B cell (primary cell): ENCODE results near the gene DHX35. TPM values are rescaled to one million over a fixed set of nuclear protein-coding genes. Genes with fewer than 3 reads are reported as not detected.

Experiments
- ATAC-seq: fragments of 200-7000 bp; cut with Tn5 transposase; one replicate; pipeline ENCODE4 v1.10.0; 2021; ENCODE audit warnings: low read depth, mild to moderate bottlenecking, moderate number of reproducible peaks, moderate library complexity
- CTCF ChIA-PET: fragments of 350-600 bp; sonication (Branson Sonifier 250); formaldehyde crosslinking; loops from one replicate; lab custom pipeline; 2021; ENCODE audit warnings: antibody characterized with exemption, inconsistent platforms; lab: Charles Lee
- POLR2A ChIA-PET: fragments of 350-600 bp; sonication (Branson Sonifier 250); formaldehyde crosslinking; loops from one replicate; lab custom pipeline; 2021; ENCODE audit warnings: antibody characterized with exemption; lab: Charles Lee
- DNase-seq: peaks from one replicate; pipeline ENCODE4 v3.0.0; 2013
- H2AFZ ChIP-seq: 2 replicates; pipeline ENCODE4 v1.6.1; 2012; ENCODE audit warnings: mild to moderate bottlenecking, low read depth, low read length; ENCODE audit not compliant: insufficient read depth, poor library complexity, severe bottlenecking
- H3K27ac ChIP-seq, 2 donors: 1 replicate in 1 of 2; 2 replicates in 1 of 2; pipeline ENCODE4 v1.5.1; 2012 to 2013; ENCODE audit warnings: low read length in 2 of 2, mild to moderate bottlenecking in 2 of 2, moderate library complexity in 1 of 2
- H3K27me3 ChIP-seq, 4 experiments: fragments of 200-600 bp in 1 of 4; sonication (generic) in 1 of 4; replicated peaks in 1 of 4; 1 replicate in 2 of 4; 2 replicates in 2 of 4; pipeline versions ENCODE4 v1.6.1 to v1.7.0; 2013 to 2016; ENCODE audit warnings: low read length in 3 of 4, mild to moderate bottlenecking in 2 of 4, mixed read lengths in 1 of 4, moderate library complexity in 1 of 4; ENCODE audit not compliant: insufficient read depth in 4 of 4, control insufficient read depth in 3 of 4; ENCODE audit errors: control extremely low read depth in 1 of 4
- H3K36me3 ChIP-seq, 2 experiments: replicated peaks in 1 of 2; 1 replicate in 1 of 2; 2 replicates in 1 of 2; pipeline versions ENCODE4 v1.6.1 to v1.7.1; 2013; ENCODE audit warnings: low read length in 1 of 2; ENCODE audit not compliant: insufficient read depth in 2 of 2, control insufficient read depth in 1 of 2; ENCODE audit errors: control extremely low read depth in 1 of 2, extremely low read depth in 1 of 2
- H3K4me1 ChIP-seq, 2 donors: fragments of 200-600 bp in 1 of 2; sonication (generic) in 1 of 2; 1 replicate in 1 of 2; 2 replicates in 1 of 2; pipeline versions ENCODE4 v1.5.1 to v1.6.1; 2013 to 2017; ENCODE audit warnings: low read length in 2 of 2; ENCODE audit not compliant: control insufficient read depth in 2 of 2, insufficient read depth in 2 of 2
- H3K4me2 ChIP-seq: replicated peaks from 2 replicates; pipeline ENCODE3; 2012; ENCODE audit warnings: mild to moderate bottlenecking, low read depth, low read length; ENCODE audit not compliant: poor library complexity, severe bottlenecking
- H3K4me3 ChIP-seq, 5 experiments: fragments of 200-600 bp in 1 of 5; sonication (generic) in 1 of 5; 1 replicate in 3 of 5; 2 replicates in 2 of 5; pipeline versions ENCODE4 v1.5.1 to v1.7.0; 2011 to 2016; ENCODE audit warnings: low read length in 4 of 5, mild to moderate bottlenecking in 4 of 5, low read depth in 2 of 5, control low read depth in 1 of 5, moderate library complexity in 1 of 5; ENCODE audit not compliant: insufficient read depth in 1 of 5; ENCODE audit errors: control extremely low read depth in 1 of 5, extremely low read depth in 1 of 5
- H3K79me2 ChIP-seq: fragments of 200-600 bp; sonication (generic); one replicate; pipeline ENCODE4 v1.6.0; 2016; ENCODE audit warnings: low read length; ENCODE audit not compliant: control insufficient read depth, insufficient read depth
- H3K9ac ChIP-seq: fragments of 200-600 bp; sonication (generic); 2 replicates; pipeline ENCODE4 v1.6.1; 2017; ENCODE audit warnings: mild to moderate bottlenecking, low read length, moderate library complexity
- H3K9me3 ChIP-seq, 3 donors: one replicate each; pipeline versions ENCODE4 v1.6.1 to v1.7.1; 2013; ENCODE audit warnings: low read length in 2 of 3; ENCODE audit not compliant: control insufficient read depth in 2 of 3, insufficient read depth in 1 of 3; ENCODE audit errors: control extremely low read depth in 1 of 3
- H4K20me1 ChIP-seq: 2 replicates; pipeline ENCODE4 v1.6.0; 2012; ENCODE audit warnings: mild to moderate bottlenecking, low read length; ENCODE audit not compliant: insufficient read depth, control insufficient read depth, poor library complexity, severe bottlenecking
- H3K27ac Mint-ChIP-seq: one replicate; pipeline ENCODE4 v1.8.0; 2021; ENCODE audit warnings: mixed read lengths
- H3K27me3 Mint-ChIP-seq: one replicate; pipeline ENCODE4 v1.8.0; 2021; ENCODE audit warnings: mixed read lengths
- H3K4me1 Mint-ChIP-seq: one replicate; pipeline ENCODE4 v1.8.0; 2021; ENCODE audit warnings: mixed read lengths
- H3K4me3 Mint-ChIP-seq: one replicate; pipeline ENCODE4 v1.8.0; 2021; ENCODE audit warnings: mixed read lengths
- H3K9me3 Mint-ChIP-seq: one replicate; pipeline ENCODE4 v1.8.0; 2022; ENCODE audit warnings: mixed read lengths; ENCODE audit not compliant: insufficient read depth
- CTCF ChIP-seq: fragments of 200-600 bp; IDR thresholded peaks from one replicate; pipeline ENCODE4 v1.8.0; 2022; ENCODE audit warnings: antibody characterized with exemption, mild to moderate bottlenecking
- EZH2 ChIP-seq: IDR thresholded peaks from 2 replicates; pipeline ENCODE4 v1.6.1; 2012; ENCODE audit warnings: borderline replicate concordance, low read depth, mild to moderate bottlenecking, moderate library complexity, low read length; ENCODE audit not compliant: insufficient read depth, poor library complexity, severe bottlenecking
- WGBS: methylation state at CpG from one replicate; pipeline ENCODE4 v1.1.5; 2013; ENCODE audit warnings: missing lambda C conversion rate; ENCODE audit not compliant: insufficient coverage; 5-methylcytosine and 5-hydroxymethylcytosine counted together
- intact Hi-C: fragments of 100-400 bp; cut with micrococcal nuclease; formaldehyde crosslinking; loops from one replicate; pipeline ENCODE4 v1.10.0; 2022
- polyA plus RNA-seq: library from polyadenylated mRNA; depleted of rRNA; stranded (reverse); fragments of >200 nt; gene quantifications from 2 replicates; pipeline ENCODE4 v1.2.3, GENCODE V29; 2012
- total RNA-seq, 2 donors: library from RNA; stranded (reverse); fragments of 120-200 nt in 1 of 2; gene quantifications; 1 replicate in 1 of 2; 2 replicates in 1 of 2; pipeline versions ENCODE4 v1.2.3 to v1.2.4, GENCODE V29; 2013 to 2022

Gene DHX35
- total and polyA plus RNA-seq, 2 donors (not counting 1 experiment from before 2014, with no cell fraction given), result 7.5 to 12.4 TPM

DNA sequence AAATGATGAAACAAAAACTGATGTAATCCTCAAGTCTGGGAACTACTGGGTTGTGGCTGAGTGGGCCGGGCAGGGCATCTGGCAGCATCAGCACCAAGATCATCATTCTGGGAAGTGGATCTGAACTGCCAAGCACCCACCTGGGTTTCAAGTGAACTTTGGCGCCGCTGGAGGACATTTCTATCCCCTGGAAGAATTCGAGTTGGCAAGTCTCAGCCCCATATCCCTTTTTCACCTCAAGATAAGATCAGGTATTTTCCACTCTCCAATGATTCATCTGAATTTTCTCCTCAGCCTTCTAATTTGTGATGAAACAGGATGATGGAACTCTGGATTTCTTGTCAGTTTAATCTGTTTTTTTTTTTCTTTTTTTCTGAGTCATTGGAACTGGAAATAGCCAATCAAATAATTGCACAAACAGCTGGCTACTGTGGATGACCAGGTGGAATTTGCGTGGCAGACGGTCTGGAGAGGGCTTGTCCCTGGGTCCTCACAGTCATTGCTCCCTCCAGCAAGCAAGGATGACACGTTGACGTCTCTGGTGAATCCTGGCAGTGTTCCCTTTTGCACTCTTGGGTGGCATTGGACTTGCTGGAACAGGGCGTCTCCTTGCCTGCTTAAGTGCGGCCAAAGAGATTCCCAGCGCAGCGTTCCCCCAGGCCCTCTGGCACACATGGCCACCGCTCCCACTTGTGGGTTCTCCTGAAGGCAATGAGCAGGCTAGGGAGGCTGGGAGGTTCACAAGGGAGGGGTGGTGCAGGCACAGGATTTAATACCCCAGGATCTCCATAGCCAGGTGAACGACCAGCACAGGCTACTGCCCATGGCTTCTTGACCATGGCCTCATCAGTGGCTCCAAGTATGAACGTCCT, 80.4 kb downstream of the DHX35 start:
- Mint-ChIP-seq H3K4me1 (no peaks in the 10 kb centered on the region), H3K27me3 (no peaks in the 10 kb centered on the region), H3K27ac (no peak overlapping the region), H3K9me3 (no peaks in the 10 kb centered on the region), H3K4me3 (no peak overlapping the region)
- no peaks in the 10 kb centered on the region for H3K27me3 ChIP-seq
- no peak overlapping the region for H3K4me3 ChIP-seq
- no peaks in the 10 kb centered on the region for H3K4me1 ChIP-seq
- no peaks in the 10 kb centered on the region for H3K79me2 ChIP-seq
- intact Hi-C loops, result loop anchor here (10.0 kb wide), 1 partner anchor 298 kb away; the partner anchor contains the start of gene ACTR5
- no peaks in the 10 kb centered on the region for H4K20me1 ChIP-seq
- TF ChIP-seq EZH2 (no peak), CTCF (no peak)
- H3K9me3 ChIP-seq, result no peaks in the 10 kb centered on the region
- no peak for DNase-seq
- POLR2A ChIA-PET, result no interaction called here
- H2AFZ ChIP-seq, result no peak overlapping the region
- H3K4me2 ChIP-seq, result no peak overlapping the region
- peaks cover 0 to 27% of the 10 kb centered on the region in 2 experiments for H3K36me3 ChIP-seq
- H3K27ac ChIP-seq, result no peak overlapping the region
- 95% methylated on average over 14 of the region's 15 CpGs for WGBS
- no peak for ATAC-seq
- no peak overlapping the region for H3K9ac ChIP-seq
- CTCF ChIA-PET, result no interaction called here

DNA sequence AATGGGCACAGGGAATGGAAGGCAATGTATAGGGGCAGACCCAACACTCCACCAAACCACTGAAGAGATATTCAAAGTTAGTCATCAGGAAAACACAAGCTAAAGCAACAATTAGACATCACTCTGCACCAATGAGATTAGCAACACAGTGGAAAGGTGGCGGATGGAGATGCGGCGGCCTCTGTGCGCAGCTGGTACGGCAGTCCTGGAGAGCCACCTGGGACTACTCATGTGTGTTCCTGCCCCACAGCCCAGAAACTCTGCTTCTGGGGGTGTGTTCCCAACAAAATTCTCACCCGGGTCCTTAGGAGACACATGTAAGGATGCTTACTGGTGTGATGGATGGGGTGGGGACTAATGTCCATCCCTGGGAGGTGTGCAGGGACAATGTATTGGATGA, 82.4 kb downstream of the DHX35 start:
- ChIA-PET POLR2A (no interaction called here), CTCF (interaction anchor here (0.6 to 2.7 kb wide), 3 partner anchors 36 to 399 kb away, joined by 3 to 8 read pairs (median 5); no protein-coding TSS in a partner anchor)
- Histone ChIP-seq H3K9me3 (no peaks in the 10 kb centered on the region), H3K36me3 (peaks cover 0 to 10% of the 10 kb centered on the region in 2 experiments), H3K4me2 (no peak overlapping the region), H3K9ac (no peak overlapping the region), H3K4me3 (no peak overlapping the region), H4K20me1 (no peaks in the 10 kb centered on the region), H3K27ac (no peak overlapping the region), H3K79me2 (no peaks in the 10 kb centered on the region), H3K4me1 (peaks cover under 1 to 3% of the 10 kb centered on the region in 2 donors), H3K27me3 (no peaks in the 10 kb centered on the region), H2AFZ (no peak overlapping the region)
- TF ChIP-seq CTCF (no peak), EZH2 (no peak)
- H3K27ac Mint-ChIP-seq, result no peak overlapping the region
- no peaks in the 10 kb centered on the region for H3K4me1 Mint-ChIP-seq
- H3K9me3 Mint-ChIP-seq, result no peaks in the 10 kb centered on the region
- DNase-seq (no peak), ATAC-seq (no peak)
- H3K4me3 Mint-ChIP-seq, result no peak overlapping the region
- WGBS, result 100% methylated on average over 6 of the region's 6 CpGs
- intact Hi-C loops, result loop anchor here (10.0 kb wide), 1 partner anchor 300 kb away; the partner anchor contains the start of gene ACTR5
- no peaks in the 10 kb centered on the region for H3K27me3 Mint-ChIP-seq
